ENCODE data around the gene FXYD4. TPM values are rescaled to one million over a fixed set of nuclear protein-coding genes. Genes with fewer than 3 reads are reported as not detected.

The FXYD4 gene
- total RNA-seq, 4 donors from 2014 or later: not detected

- no peak overlapping the region for H3K4me3 ChIP-seq
- TF ChIP-seq POLR2A (IDR thresholded peaks at IDR 0.05): no peak
- peaks cover 0 to 6% (median 0%) of the 10 kb centered on the region in 4 donors for H3K4me1 ChIP-seq
- peaks cover 0 to 18% of the 10 kb centered on the region in 2 donors for H3K27me3 ChIP-seq
- H3K9me3 ChIP-seq: no peaks in the 10 kb centered on the region
- WGBS, 2 donors: 84 to 90% methylated on average over 6 of the region's 6 CpGs
- no peaks in the 10 kb centered on the region for H3K36me3 ChIP-seq
- no peak for DNase-seq (ENCODE audit: low spot score in 2 of 2)
- H3K27ac ChIP-seq: no peak overlapping the region
Measured at GRCh38 chr10:43340101-43340500, 31.3 kb upstream of the FXYD4 start.

- H3K4me1 ChIP-seq: peaks cover 0 to 6% (median 0%) of the 10 kb centered on the region in 4 donors
- peaks cover 0 to 18% of the 10 kb centered on the region in 2 donors for H3K27me3 ChIP-seq
- DNase-seq (ENCODE audit: low spot score in 2 of 2): no peak
- no peaks in the 10 kb centered on the region for H3K9me3 ChIP-seq
- no peak for TF ChIP-seq POLR2A (IDR thresholded peaks at IDR 0.05)
- TF ChIP-seq EP300 (IDR thresholded peaks at IDR 0.05): no peak
- TF ChIP-seq CTCF (IDR thresholded peaks at IDR 0.05): no peak
- no peak overlapping the region for H3K27ac ChIP-seq
- no peaks in the 10 kb centered on the region for H3K36me3 ChIP-seq
- no peak overlapping the region for H3K4me3 ChIP-seq
- 81 to 84% methylated on average over 9 of the region's 9 CpGs for whole genome bisulfite sequencing, 2 donors
Measured at GRCh38 chr10:43340619-43341018, 30.8 kb upstream of the FXYD4 start.

- no peak overlapping the region for H3K27ac ChIP-seq
- H3K4me3 ChIP-seq: no peak overlapping the region
- 75 to 90% methylated on average over 7 of the region's 7 CpGs for WGBS, 2 donors
- no peak for DNase-seq (ENCODE audit: low spot score in 2 of 2)
- no peaks in the 10 kb centered on the region for H3K36me3 ChIP-seq
- no peak for TF ChIP-seq POLR2A (IDR thresholded peaks at IDR 0.05)
- TF ChIP-seq EP300 (IDR thresholded peaks at IDR 0.05): no peak
- TF ChIP-seq CTCF (IDR thresholded peaks at IDR 0.05): no peak
- no peaks in the 10 kb centered on the region for H3K9me3 ChIP-seq
- peaks cover 0 to 18% of the 10 kb centered on the region in 2 donors for H3K27me3 ChIP-seq
- peaks cover 0 to 6% (median 0%) of the 10 kb centered on the region in 4 donors for H3K4me1 ChIP-seq
Measured at GRCh38 chr10:43341450-43341849, 30.0 kb upstream of the FXYD4 start.

GRCh38 chr10:43342279-43343125, 28.9 kb upstream of the FXYD4 start:
- H3K4me3 ChIP-seq: no peak overlapping the region
- no peaks in the 10 kb centered on the region for H3K9me3 ChIP-seq
- WGBS, 2 donors: 88 to 91% methylated on average over 39 to 41 of the region's 49 CpGs
- no peak overlapping the region for H3K27ac ChIP-seq
- TF ChIP-seq CTCF (IDR thresholded peaks at IDR 0.05) (no peak), POLR2A (IDR thresholded peaks at IDR 0.05) (no peak), EP300 (IDR thresholded peaks at IDR 0.05) (no peak)
- H3K27me3 ChIP-seq: peaks cover 0 to 18% of the 10 kb centered on the region in 2 donors
- H3K4me1 ChIP-seq: peaks cover 0 to 6% (median 0%) of the 10 kb centered on the region in 4 donors
- no peak for DNase-seq (ENCODE audit: low spot score in 2 of 2)
- H3K36me3 ChIP-seq: no peaks in the 10 kb centered on the region

- WGBS, 2 donors: 92 to 94% methylated on average over 15 of the region's 15 CpGs
- no peak for DNase-seq (ENCODE audit: low spot score in 2 of 2)
- H3K27ac ChIP-seq: no peak overlapping the region
- H3K4me1 ChIP-seq: peaks cover 0 to 9% (median under 1%) of the 10 kb centered on the region in 4 donors
- H3K9me3 ChIP-seq: no peaks in the 10 kb centered on the region
- no peak overlapping the region for H3K4me3 ChIP-seq
- H3K27me3 ChIP-seq: peaks cover 0 to 17% of the 10 kb centered on the region in 2 donors
- no peak for TF ChIP-seq POLR2A (IDR thresholded peaks at IDR 0.05)
- H3K36me3 ChIP-seq: no peaks in the 10 kb centered on the region
Measured at GRCh38 chr10:43343126-43343525, 28.3 kb upstream of the FXYD4 start.

GRCh38 chr10:43344051-43344450, 27.4 kb upstream of the FXYD4 start:
- Histone ChIP-seq H3K27me3 (peaks cover 0 to 8% of the 10 kb centered on the region in 2 donors), H3K4me1 (peaks cover 0 to 15% (median 2%) of the 10 kb centered on the region in 4 donors), H3K9me3 (no peaks in the 10 kb centered on the region), H3K36me3 (no peaks in the 10 kb centered on the region), H3K4me3 (no peak overlapping the region), H3K27ac (no peak overlapping the region)
- TF ChIP-seq POLR2A (IDR thresholded peaks at IDR 0.05) (no peak), CTCF (IDR thresholded peaks at IDR 0.05) (no peak), EP300 (IDR thresholded peaks at IDR 0.05) (no peak)
- DNase-seq (ENCODE audit: low spot score in 2 of 2): no peak
- WGBS, 2 donors: 80 to 82% methylated on average over 8 of the region's 8 CpGs
